Uterus (tissue), 2 donors: ENCODE measurements around the gene RER1.

Source experiments
- POLR2A ChIP-seq, 2 donors: fragments of 450-650 bp; IDR thresholded peaks; one replicate each; pipeline ENCODE4 v1.6.1; 2016; ENCODE audit warnings: antibody characterized with exemption in 2 of 2, mild to moderate bottlenecking in 1 of 2, moderate library complexity in 1 of 2
- TF ChIP-seq, protein P1 (sequence below), 4 experiments: fragments of 200-600 bp in 2 of 4; fragments of 450-650 bp in 2 of 4; sonication (generic) in 2 of 4; IDR thresholded peaks; one replicate each; pipeline ENCODE4 v1.5.1; 2016 to 2019; ENCODE audit warnings: antibody characterized with exemption in 4 of 4, mild to moderate bottlenecking in 2 of 4, moderate library complexity in 1 of 4

- TF ChIP-seq, protein P1, sequence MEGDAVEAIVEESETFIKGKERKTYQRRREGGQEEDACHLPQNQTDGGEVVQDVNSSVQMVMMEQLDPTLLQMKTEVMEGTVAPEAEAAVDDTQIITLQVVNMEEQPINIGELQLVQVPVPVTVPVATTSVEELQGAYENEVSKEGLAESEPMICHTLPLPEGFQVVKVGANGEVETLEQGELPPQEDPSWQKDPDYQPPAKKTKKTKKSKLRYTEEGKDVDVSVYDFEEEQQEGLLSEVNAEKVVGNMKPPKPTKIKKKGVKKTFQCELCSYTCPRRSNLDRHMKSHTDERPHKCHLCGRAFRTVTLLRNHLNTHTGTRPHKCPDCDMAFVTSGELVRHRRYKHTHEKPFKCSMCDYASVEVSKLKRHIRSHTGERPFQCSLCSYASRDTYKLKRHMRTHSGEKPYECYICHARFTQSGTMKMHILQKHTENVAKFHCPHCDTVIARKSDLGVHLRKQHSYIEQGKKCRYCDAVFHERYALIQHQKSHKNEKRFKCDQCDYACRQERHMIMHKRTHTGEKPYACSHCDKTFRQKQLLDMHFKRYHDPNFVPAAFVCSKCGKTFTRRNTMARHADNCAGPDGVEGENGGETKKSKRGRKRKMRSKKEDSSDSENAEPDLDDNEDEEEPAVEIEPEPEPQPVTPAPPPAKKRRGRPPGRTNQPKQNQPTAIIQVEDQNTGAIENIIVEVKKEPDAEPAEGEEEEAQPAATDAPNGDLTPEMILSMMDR (IDR thresholded peaks at IDR 0.05), result no peak
- no peak for TF ChIP-seq POLR2A (IDR thresholded peaks at IDR 0.05)
Measured at GRCh38 chr1:2376931-2377672, 14.5 kb upstream of the RER1 start.
